ENCODE data around the gene CMTM1. TPM values are rescaled to one million over a fixed set of nuclear protein-coding genes. Genes with fewer than 3 reads are reported as not detected.

CMTM1 gene
- total RNA-seq (5.1 TPM), polyA plus RNA-seq (0.64 TPM)
- long read RNA-seq, donor 1, result 0 reads
- long read RNA-seq, donor 2, result 0 reads
- long read RNA-seq, donor 3, result 0 reads
- long read RNA-seq, donor 4, result 0 reads
- long read RNA-seq, donor 5, result 0 reads
- long read RNA-seq, donor 6, result 0 reads
- long read RNA-seq, donor 7, result 0 reads
- long read RNA-seq, donor 8, result 0 reads
- long read RNA-seq, donor 9, result 0 reads
- long read RNA-seq, donor 10, result 0 reads

DNA sequence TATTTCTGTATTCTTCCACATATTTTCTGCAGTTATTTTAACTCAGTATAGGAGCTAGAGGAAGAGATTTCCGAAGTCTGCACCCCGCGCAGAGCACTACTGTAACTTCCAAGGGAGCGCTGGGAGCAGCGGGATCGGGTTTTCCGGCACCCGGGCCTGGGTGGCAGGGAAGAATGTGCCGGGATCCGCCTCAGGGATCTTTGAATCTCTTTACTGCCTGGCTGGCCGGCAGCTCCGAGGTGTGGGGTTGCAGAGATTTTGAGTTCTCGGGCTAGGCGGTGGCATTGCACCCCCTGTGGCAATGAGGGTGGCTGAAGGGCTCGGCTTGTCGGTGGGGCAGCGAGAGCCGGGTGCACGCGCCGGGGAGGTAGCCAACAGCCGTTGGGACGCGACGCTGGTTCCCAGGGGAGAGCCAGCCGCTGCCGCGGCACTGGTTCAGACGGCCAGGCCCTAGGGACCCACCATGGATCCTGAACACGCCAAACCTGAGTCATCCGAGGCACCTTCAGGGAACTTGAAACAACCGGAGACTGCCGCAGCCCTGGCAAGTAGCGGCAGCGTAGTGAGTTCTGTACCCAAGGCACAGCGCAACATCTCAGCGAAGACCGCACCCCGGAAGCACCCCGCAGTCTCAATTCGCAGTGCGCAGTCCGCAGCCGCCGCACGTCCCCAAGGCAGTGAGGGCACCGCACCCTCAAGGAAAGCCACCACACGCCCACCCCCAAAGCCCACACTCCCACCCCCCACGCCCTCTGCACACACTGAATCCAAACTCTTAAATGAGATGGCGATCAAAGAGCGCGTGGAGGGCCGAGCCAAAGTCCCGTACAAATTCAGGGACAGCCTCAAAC, at the start of gene CMTM1:
Gene CMTM1, plus strand, starts transcription at position 389 of the 851 bp plus-strand sequence. Its CDS starts 75 bp downstream, at position 464.
- no peak within 1 kb of the TSS for H3K4me3 ChIP-seq (ENCODE audit: low read length in 2 of 2)
- no peak for DNase-seq (ENCODE audit: low read depth in 6 of 9, low spot score in 9 of 9)
- 98% methylated on average over 54 of the region's 54 CpGs for WGBS
- H3K27me3 ChIP-seq (ENCODE audit: control insufficient read depth in 2 of 2, insufficient read depth in 1 of 2, low read length in 1 of 2), result no peaks in the 10 kb centered on the region
- H3K9me3 ChIP-seq (ENCODE audit: control insufficient read depth in 2 of 2, insufficient read depth in 1 of 2, low read length in 1 of 2), result no peaks in the 10 kb centered on the region
- H3K27ac ChIP-seq (ENCODE audit: low read depth in 1 of 2, low read length in 1 of 2), result no peak within 1 kb of the TSS
- peaks cover 2 to 11% of the 10 kb centered on the region in 2 donors for H3K4me1 ChIP-seq (ENCODE audit: control insufficient read depth in 2 of 2, insufficient read depth in 2 of 2, low read length in 2 of 2)
- peaks cover 20 to 49% of the 10 kb centered on the region in 2 donors for H3K36me3 ChIP-seq (ENCODE audit: control insufficient read depth in 2 of 2, insufficient read depth in 2 of 2, low read length in 1 of 2)

- 51% methylated on average over 8 of the region's 8 CpGs for WGBS
- H3K27ac ChIP-seq (ENCODE audit: low read depth in 1 of 2, low read length in 1 of 2), result peak overlapping the region; percentile 78 to 86
- no peak overlapping the region for H3K4me3 ChIP-seq (ENCODE audit: low read length in 2 of 2)
- peaks cover 0 to 5% of the 10 kb centered on the region in 2 donors for H3K9me3 ChIP-seq (ENCODE audit: control insufficient read depth in 2 of 2, insufficient read depth in 1 of 2, low read length in 1 of 2)
- no peaks in the 10 kb centered on the region for H3K27me3 ChIP-seq (ENCODE audit: control insufficient read depth in 2 of 2, insufficient read depth in 1 of 2, low read length in 1 of 2)
- DNase-seq (ENCODE audit: low read depth in 6 of 9, low spot score in 9 of 9), result no peak
- H3K4me1 ChIP-seq (ENCODE audit: control insufficient read depth in 2 of 2, insufficient read depth in 2 of 2, low read length in 2 of 2), result peaks cover 35 to 58% of the 10 kb centered on the region in 2 donors
- H3K36me3 ChIP-seq (ENCODE audit: control insufficient read depth in 2 of 2, insufficient read depth in 2 of 2, low read length in 1 of 2), result no peaks in the 10 kb centered on the region
Measured at GRCh38 chr16:66516509-66516807, 49.8 kb upstream of the CMTM1 start.

DNA sequence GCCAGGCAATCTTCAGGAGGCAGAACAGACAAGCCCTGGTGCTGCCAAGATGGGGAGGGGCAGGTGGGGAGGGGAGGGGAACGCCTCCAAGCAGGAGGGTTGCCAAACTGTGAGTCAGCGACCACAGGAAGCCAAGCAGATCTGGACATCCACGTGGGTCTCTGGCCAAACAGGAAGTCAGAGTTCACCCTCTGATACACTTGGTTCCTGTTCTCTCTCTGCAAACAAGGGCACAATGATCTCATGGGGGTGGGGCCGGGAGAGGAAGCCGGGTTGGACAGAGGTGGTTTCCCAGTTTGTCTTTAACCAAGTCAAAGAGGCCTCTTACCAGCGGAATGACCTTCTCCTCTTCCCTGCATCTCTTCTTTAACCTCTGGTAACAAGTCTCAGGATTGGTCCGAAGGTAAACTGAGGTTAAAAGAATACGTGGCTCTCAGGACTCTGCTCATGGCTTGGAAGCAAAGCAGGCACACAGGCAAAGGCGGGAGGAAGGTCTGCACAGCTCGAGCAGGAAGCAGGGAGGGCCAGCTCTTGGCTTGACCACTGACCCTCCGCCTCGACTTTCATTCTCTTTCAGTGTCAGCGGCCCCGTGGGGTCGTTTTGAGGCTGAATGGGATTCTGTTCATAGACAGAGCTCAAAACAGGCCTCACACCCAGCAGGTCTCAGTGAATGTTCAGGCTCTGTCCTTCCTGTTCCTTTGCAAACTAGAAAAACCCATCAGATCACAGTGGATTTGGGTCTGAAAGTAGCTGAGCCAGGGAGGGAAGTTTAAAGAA, 49.2 kb upstream of the CMTM1 start:
- peak in 5 of 9 donors; percentile 53 to 81 (median 60) for DNase-seq (ENCODE audit: low read depth in 6 of 9, low spot score in 9 of 9)
- H3K27ac ChIP-seq (ENCODE audit: low read depth in 1 of 2, low read length in 1 of 2), result peak overlapping the region; percentile 86 to 90
- peaks cover 0 to 5% of the 10 kb centered on the region in 2 donors for H3K9me3 ChIP-seq (ENCODE audit: control insufficient read depth in 2 of 2, insufficient read depth in 1 of 2, low read length in 1 of 2)
- H3K27me3 ChIP-seq (ENCODE audit: control insufficient read depth in 2 of 2, insufficient read depth in 1 of 2, low read length in 1 of 2), result no peaks in the 10 kb centered on the region
- 25% methylated on average over 15 of the region's 15 CpGs for WGBS
- no peaks in the 10 kb centered on the region for H3K36me3 ChIP-seq (ENCODE audit: control insufficient read depth in 2 of 2, insufficient read depth in 2 of 2, low read length in 1 of 2)
- peaks cover 40 to 58% of the 10 kb centered on the region in 2 donors for H3K4me1 ChIP-seq (ENCODE audit: control insufficient read depth in 2 of 2, insufficient read depth in 2 of 2, low read length in 2 of 2)
- H3K4me3 ChIP-seq (ENCODE audit: low read length in 2 of 2), result no peak overlapping the region

DNA sequence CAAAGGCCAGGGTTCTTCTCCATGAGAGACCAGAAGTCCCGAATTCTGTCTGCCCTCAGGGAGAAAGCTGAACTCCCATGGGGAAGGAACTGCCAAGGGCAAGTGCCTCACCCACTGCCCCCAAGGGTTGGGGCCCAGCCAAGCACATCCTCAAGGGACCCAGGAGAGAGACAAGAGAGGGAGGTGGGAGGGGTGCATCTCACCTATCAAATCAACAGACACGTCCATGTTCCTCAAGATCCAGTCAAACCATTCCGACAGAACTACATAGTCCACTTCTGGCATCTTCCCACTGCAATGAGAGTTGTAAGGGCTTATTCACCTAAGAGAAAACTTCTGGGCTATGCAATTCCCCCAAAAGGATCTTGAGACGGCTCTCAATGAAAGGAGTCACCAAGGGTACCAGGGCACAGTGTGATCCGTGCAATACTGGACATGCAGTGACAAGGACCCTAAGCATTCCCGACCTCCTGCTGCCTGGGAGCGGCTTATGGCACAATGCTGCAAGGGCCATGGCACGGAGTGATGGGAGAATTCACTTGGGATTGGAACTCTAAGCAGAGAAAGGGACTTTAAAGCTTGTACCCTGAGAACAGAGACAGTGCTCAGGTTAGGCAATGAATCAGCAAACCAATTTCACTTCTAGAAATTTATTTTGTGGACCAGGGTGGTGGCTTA, 48.5 kb upstream of the CMTM1 start:
- H3K9me3 ChIP-seq (ENCODE audit: control insufficient read depth in 2 of 2, insufficient read depth in 1 of 2, low read length in 1 of 2), result peaks cover 0 to 5% of the 10 kb centered on the region in 2 donors
- no peaks in the 10 kb centered on the region for H3K27me3 ChIP-seq (ENCODE audit: control insufficient read depth in 2 of 2, insufficient read depth in 1 of 2, low read length in 1 of 2)
- 93% methylated on average over 8 of the region's 8 CpGs for WGBS
- peak overlapping the region; percentile 86 to 90 for H3K27ac ChIP-seq (ENCODE audit: low read depth in 1 of 2, low read length in 1 of 2)
- peaks cover 47 to 62% of the 10 kb centered on the region in 2 donors for H3K4me1 ChIP-seq (ENCODE audit: control insufficient read depth in 2 of 2, insufficient read depth in 2 of 2, low read length in 2 of 2)
- DNase-seq (ENCODE audit: low read depth in 6 of 9, low spot score in 9 of 9), result no peak
- no peaks in the 10 kb centered on the region for H3K36me3 ChIP-seq (ENCODE audit: control insufficient read depth in 2 of 2, insufficient read depth in 2 of 2, low read length in 1 of 2)
- H3K4me3 ChIP-seq (ENCODE audit: low read length in 2 of 2), result no peak overlapping the region

GRCh38 chr16:66519482-66520373, 46.5 kb upstream of the CMTM1 start:
- H3K4me1 ChIP-seq (ENCODE audit: control insufficient read depth in 2 of 2, insufficient read depth in 2 of 2, low read length in 2 of 2), result peaks cover 63 to 82% of the 10 kb centered on the region in 2 donors
- DNase-seq (ENCODE audit: low read depth in 6 of 9, low spot score in 9 of 9), result no peak
- H3K27ac ChIP-seq (ENCODE audit: low read depth in 1 of 2, low read length in 1 of 2), result peak overlapping the region in 1 of 2 donors; percentile 81
- H3K9me3 ChIP-seq (ENCODE audit: control insufficient read depth in 2 of 2, insufficient read depth in 1 of 2, low read length in 1 of 2), result peaks cover 0 to 8% of the 10 kb centered on the region in 2 donors
- H3K4me3 ChIP-seq (ENCODE audit: low read length in 2 of 2), result no peak overlapping the region
- 94% methylated on average over 11 of the region's 11 CpGs for WGBS
- no peaks in the 10 kb centered on the region for H3K27me3 ChIP-seq (ENCODE audit: control insufficient read depth in 2 of 2, insufficient read depth in 1 of 2, low read length in 1 of 2)
- H3K36me3 ChIP-seq (ENCODE audit: control insufficient read depth in 2 of 2, insufficient read depth in 2 of 2, low read length in 1 of 2), result no peaks in the 10 kb centered on the region

GRCh38 chr16:66520406-66521170, 45.7 kb upstream of the CMTM1 start:
- Histone ChIP-seq H3K4me3 (ENCODE audit: low read length in 2 of 2) (no peak overlapping the region), H3K9me3 (ENCODE audit: control insufficient read depth in 2 of 2, insufficient read depth in 1 of 2, low read length in 1 of 2) (peaks cover 0 to 4% of the 10 kb centered on the region in 2 donors), H3K36me3 (ENCODE audit: control insufficient read depth in 2 of 2, insufficient read depth in 2 of 2, low read length in 1 of 2) (no peaks in the 10 kb centered on the region), H3K4me1 (ENCODE audit: control insufficient read depth in 2 of 2, insufficient read depth in 2 of 2, low read length in 2 of 2) (peaks cover 72 to 87% of the 10 kb centered on the region in 2 donors), H3K27me3 (ENCODE audit: control insufficient read depth in 2 of 2, insufficient read depth in 1 of 2, low read length in 1 of 2) (no peaks in the 10 kb centered on the region), H3K27ac (ENCODE audit: low read depth in 1 of 2, low read length in 1 of 2) (peak overlapping the region in 1 of 2 donors; percentile 81)
- DNase-seq (ENCODE audit: low read depth in 6 of 9, low spot score in 9 of 9), result peak in 1 of 9 donors; percentile 63
- WGBS, result 69% methylated on average over 14 of the region's 14 CpGs

DNA sequence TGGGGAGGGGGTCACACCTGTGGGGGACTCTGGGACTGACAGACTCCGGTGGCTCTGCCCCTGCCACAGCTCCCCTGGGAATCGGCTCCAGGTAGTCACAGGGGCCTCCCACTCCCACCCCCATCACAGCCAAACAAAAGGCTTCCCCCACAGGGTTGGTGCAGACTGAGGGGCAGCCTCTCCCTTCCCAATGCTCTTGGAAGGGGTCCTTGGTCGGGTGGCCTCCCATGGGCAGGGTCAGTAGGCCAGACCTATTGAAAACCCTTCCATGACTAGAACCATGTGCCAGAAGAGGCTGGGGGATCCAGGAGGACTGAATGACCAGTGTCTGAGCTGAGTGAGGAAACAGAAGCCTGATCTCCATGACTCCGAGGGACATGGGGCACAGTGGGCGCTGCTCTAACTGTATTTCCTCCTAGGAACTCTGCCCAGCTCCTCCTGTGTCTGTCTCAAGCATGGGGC, 45.0 kb upstream of the CMTM1 start:
- no peak overlapping the region for H3K4me3 ChIP-seq (ENCODE audit: low read length in 2 of 2)
- WGBS, result 96% methylated on average over 5 of the region's 5 CpGs
- H3K9me3 ChIP-seq (ENCODE audit: control insufficient read depth in 2 of 2, insufficient read depth in 1 of 2, low read length in 1 of 2), result peaks cover 0 to 3% of the 10 kb centered on the region in 2 donors
- H3K4me1 ChIP-seq (ENCODE audit: control insufficient read depth in 2 of 2, insufficient read depth in 2 of 2, low read length in 2 of 2), result peaks cover 66 to 87% of the 10 kb centered on the region in 2 donors
- DNase-seq (ENCODE audit: low read depth in 6 of 9, low spot score in 9 of 9), result no peak
- peak overlapping the region; percentile 0 to 75 for H3K27ac ChIP-seq (ENCODE audit: low read depth in 1 of 2, low read length in 1 of 2)
- H3K27me3 ChIP-seq (ENCODE audit: control insufficient read depth in 2 of 2, insufficient read depth in 1 of 2, low read length in 1 of 2), result no peaks in the 10 kb centered on the region
- no peaks in the 10 kb centered on the region for H3K36me3 ChIP-seq (ENCODE audit: control insufficient read depth in 2 of 2, insufficient read depth in 2 of 2, low read length in 1 of 2)
